GM19328 (cell line): ENCODE measurements around the gene ALS2CL.

Experiments
- ATAC-seq: cut with Tn5 transposase; IDR thresholded peaks from one replicate; pipeline ENCODE4 v1.9.1; 2021; ENCODE audit warnings: mild to moderate bottlenecking, moderate library complexity; ENCODE audit not compliant: unreplicated experiment

ALS2CL gene

GRCh38 chr3:46716461-46717441 lies 23.3 kb upstream of the ALS2CL start:
- no peak for ATAC-seq

GRCh38 chr3:46715507-46716175 lies 22.2 kb upstream of the ALS2CL start:
- ATAC-seq = no peak

GRCh38 chr3:46714728-46715506 lies 21.4 kb upstream of the ALS2CL start:
- ATAC-seq = no peak

- no peak for ATAC-seq
These were observed 20.5 kb upstream of the ALS2CL start for GRCh38 chr3:46713898-46714552.

GRCh38 chr3:46713050-46713897 lies 19.8 kb upstream of the ALS2CL start:
- ATAC-seq = no peak

- no peak for ATAC-seq
These were observed 18.9 kb upstream of the ALS2CL start for GRCh38 chr3:46712191-46713049.

- ATAC-seq = no peak
These were observed 18.3 kb upstream of the ALS2CL start for GRCh38 chr3:46711760-46712159.

GRCh38 chr3:46711305-46711704 lies 17.8 kb upstream of the ALS2CL start:
- no peak for ATAC-seq

- no peak for ATAC-seq
These were observed 17.3 kb upstream of the ALS2CL start for GRCh38 chr3:46710671-46711295.

- no peak for ATAC-seq
These were observed 16.8 kb upstream of the ALS2CL start for GRCh38 chr3:46710229-46710628.

- no peak for ATAC-seq
These were observed 16.2 kb upstream of the ALS2CL start for GRCh38 chr3:46709721-46710120.

- no peak for ATAC-seq
These were observed 15.7 kb upstream of the ALS2CL start for GRCh38 chr3:46709157-46709654.

GRCh38 chr3:46708401-46709156 lies 15.1 kb upstream of the ALS2CL start:
- no peak for ATAC-seq

- ATAC-seq = no peak
These were observed 14.1 kb upstream of the ALS2CL start for GRCh38 chr3:46707601-46708011.

GRCh38 chr3:46706771-46707582 lies 13.5 kb upstream of the ALS2CL start:
- ATAC-seq = no peak

- ATAC-seq = no peak
These were observed 12.5 kb upstream of the ALS2CL start for GRCh38 chr3:46705751-46706552.
